Panc1 (cell line): ENCODE results near the gene GSG1L. TPM values are rescaled to one million over a fixed set of nuclear protein-coding genes. Genes with fewer than 3 reads are reported as not detected.
A peak's percentile ranks its signal among the peaks of the same experiment; 100 is the strongest.

Experiments used
- ATAC-seq: fragments of 200-7000 bp; cut with Tn5 transposase; 2 replicates; pipeline ENCODE4 v1.9.1; 2020; ENCODE audit warnings: mild to moderate bottlenecking, moderate library complexity
- BruUV-seq: library from RNA; stranded (reverse); fragments of 400-500 nt; replicated peaks from 2 replicates; lab custom pipeline; 2021; lab: Mats Ljungman, UMichigan
- CTCF ChIA-PET: fragments of 300-600 bp; sonication (Branson Sonifier 250); formaldehyde crosslinking; loops from one replicate; lab custom pipeline; 2022; ENCODE audit warnings: antibody characterized with exemption; lab: Charles Lee
- POLR2A ChIA-PET: fragments of 300-600 bp; sonication (Branson Sonifier 250); formaldehyde crosslinking; loops from one replicate; lab custom pipeline; 2022; ENCODE audit warnings: antibody characterized with exemption; lab: Charles Lee
- DNase-seq: peaks from one replicate; pipeline ENCODE4 v3.0.0-alpha.2; 2010; ENCODE audit warnings: low read depth, low spot score
- H3K27ac ChIP-seq: 2 replicates; pipeline ENCODE4 v1.5.1; 2011; ENCODE audit warnings: mild to moderate bottlenecking, low read length, inconsistent platforms
- H3K27me3 ChIP-seq: fragments of 200-500 bp; sonication (Bioruptor generic); 2 replicates; pipeline ENCODE4 v1.6.0; 2014; ENCODE audit warnings: low read length, inconsistent platforms; ENCODE audit not compliant: control insufficient read depth, insufficient read depth
- H3K36me3 ChIP-seq: fragments of 200-500 bp; sonication (Bioruptor generic); 2 replicates; pipeline ENCODE4 v1.5.1; 2014; ENCODE audit warnings: inconsistent platforms, mild to moderate bottlenecking, low read length, moderate library complexity; ENCODE audit not compliant: control insufficient read depth, insufficient read depth
- H3K4me1 ChIP-seq: 2 replicates; pipeline ENCODE4 v1.5.1; 2011; ENCODE audit warnings: inconsistent platforms, mild to moderate bottlenecking, low read length, moderate library complexity; ENCODE audit not compliant: control insufficient read depth, insufficient read depth
- H3K4me3 ChIP-seq, 2 experiments: 2 replicates each; pipeline ENCODE4 v1.5.1; 2011 to 2012; ENCODE audit warnings: low read depth in 2 of 2, low read length in 2 of 2, mild to moderate bottlenecking in 2 of 2, inconsistent platforms in 1 of 2, moderate library complexity in 1 of 2
- H3K9me3 ChIP-seq: fragments of 200-500 bp; sonication (Bioruptor generic); 2 replicates; pipeline ENCODE4 v1.5.1; 2014; ENCODE audit warnings: low read depth, mild to moderate bottlenecking, inconsistent platforms, low read length, moderate library complexity; ENCODE audit not compliant: control insufficient read depth, insufficient read depth
- CTCF ChIP-seq: fragments of 450-650 bp; IDR thresholded peaks from 2 replicates; pipeline ENCODE4 v1.5.1; 2017; ENCODE audit warnings: mild to moderate bottlenecking
- POLR2AphosphoS5 ChIP-seq: IDR thresholded peaks from 2 replicates; pipeline ENCODE4 v1.6.1; 2012; ENCODE audit warnings: mild to moderate bottlenecking, low read depth, low read length, moderate library complexity
- SIN3A ChIP-seq: IDR thresholded peaks from 2 replicates; pipeline ENCODE4 v1.6.1; 2012; ENCODE audit warnings: low read depth, mild to moderate bottlenecking, low read length, moderate library complexity, borderline replicate concordance; ENCODE audit not compliant: insufficient read depth
- TCF7L2 ChIP-seq: IDR thresholded peaks from 2 replicates; pipeline ENCODE4 v1.6.1; 2011; ENCODE audit warnings: mild to moderate bottlenecking, low read depth, low read length, inconsistent platforms
- in situ Hi-C: cut with HindIII; loops from 2 replicates; pipeline ENCODE4 v1.10.0; 2016; ENCODE audit warnings: low sequenced_read_pairs, low pct_unique_long_range_greater_than_20kb
- intact Hi-C: fragments of 100-400 bp; cut with micrococcal nuclease; formaldehyde crosslinking; loops from one replicate; pipeline ENCODE4 v1.10.0; 2022; ENCODE audit not compliant: unreplicated experiment
- total RNA-seq: library from RNA; stranded (reverse); gene quantifications from one replicate; pipeline ENCODE4 v1.2.1, GENCODE V29; 2021; ENCODE audit not compliant: unreplicated experiment
- TF ChIP-seq, protein P1 (sequence below), 2 experiments: IDR thresholded peaks; 2 replicates each; pipeline ENCODE4 v1.6.1; 2011 to 2012; ENCODE audit warnings: low read depth in 2 of 2, control low read depth in 1 of 2, low read length in 1 of 2, mild to moderate bottlenecking in 1 of 2, moderate library complexity in 1 of 2; ENCODE audit not compliant: insufficient read depth in 1 of 2

Gene GSG1L
- total RNA-seq, 1 experiment from 2014 or later = 0.08 TPM

- Histone ChIP-seq H3K4me3 (no peak overlapping the region), H3K27ac (no peak overlapping the region), H3K4me1 (no peaks in the 10 kb centered on the region), H3K36me3 (no peaks in the 10 kb centered on the region), H3K9me3 (no peaks in the 10 kb centered on the region), H3K27me3 (peaks cover 7% of the 10 kb centered on the region)
- no peak for ATAC-seq
- ChIA-PET POLR2A (no interaction called here), CTCF (interaction anchor here (0.6 kb wide), 1 partner anchor 109 kb away, joined by 3 read pairs; no protein-coding TSS in a partner anchor)
- no peak for DNase-seq
- no peak for TF ChIP-seq CTCF
- TF ChIP-seq, protein P1, sequence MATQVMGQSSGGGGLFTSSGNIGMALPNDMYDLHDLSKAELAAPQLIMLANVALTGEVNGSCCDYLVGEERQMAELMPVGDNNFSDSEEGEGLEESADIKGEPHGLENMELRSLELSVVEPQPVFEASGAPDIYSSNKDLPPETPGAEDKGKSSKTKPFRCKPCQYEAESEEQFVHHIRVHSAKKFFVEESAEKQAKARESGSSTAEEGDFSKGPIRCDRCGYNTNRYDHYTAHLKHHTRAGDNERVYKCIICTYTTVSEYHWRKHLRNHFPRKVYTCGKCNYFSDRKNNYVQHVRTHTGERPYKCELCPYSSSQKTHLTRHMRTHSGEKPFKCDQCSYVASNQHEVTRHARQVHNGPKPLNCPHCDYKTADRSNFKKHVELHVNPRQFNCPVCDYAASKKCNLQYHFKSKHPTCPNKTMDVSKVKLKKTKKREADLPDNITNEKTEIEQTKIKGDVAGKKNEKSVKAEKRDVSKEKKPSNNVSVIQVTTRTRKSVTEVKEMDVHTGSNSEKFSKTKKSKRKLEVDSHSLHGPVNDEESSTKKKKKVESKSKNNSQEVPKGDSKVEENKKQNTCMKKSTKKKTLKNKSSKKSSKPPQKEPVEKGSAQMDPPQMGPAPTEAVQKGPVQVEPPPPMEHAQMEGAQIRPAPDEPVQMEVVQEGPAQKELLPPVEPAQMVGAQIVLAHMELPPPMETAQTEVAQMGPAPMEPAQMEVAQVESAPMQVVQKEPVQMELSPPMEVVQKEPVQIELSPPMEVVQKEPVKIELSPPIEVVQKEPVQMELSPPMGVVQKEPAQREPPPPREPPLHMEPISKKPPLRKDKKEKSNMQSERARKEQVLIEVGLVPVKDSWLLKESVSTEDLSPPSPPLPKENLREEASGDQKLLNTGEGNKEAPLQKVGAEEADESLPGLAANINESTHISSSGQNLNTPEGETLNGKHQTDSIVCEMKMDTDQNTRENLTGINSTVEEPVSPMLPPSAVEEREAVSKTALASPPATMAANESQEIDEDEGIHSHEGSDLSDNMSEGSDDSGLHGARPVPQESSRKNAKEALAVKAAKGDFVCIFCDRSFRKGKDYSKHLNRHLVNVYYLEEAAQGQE (IDR thresholded peaks at IDR 0.05; ENCODE audit: insufficient read depth in 1 of 2, low read depth in 2 of 2, low read length in 1 of 2) = no peak
- TF ChIP-seq SIN3A = no peak
- no peak for TF ChIP-seq TCF7L2
- no peak for TF ChIP-seq POLR2AphosphoS5
- intact Hi-C loops (no loop called here), in situ Hi-C loops (no loop called here)
- no TSS peak for BruUV-seq
Measured at GRCh38 chr16:27840311-27841060, 223.0 kb downstream of the GSG1L start.

DNA sequence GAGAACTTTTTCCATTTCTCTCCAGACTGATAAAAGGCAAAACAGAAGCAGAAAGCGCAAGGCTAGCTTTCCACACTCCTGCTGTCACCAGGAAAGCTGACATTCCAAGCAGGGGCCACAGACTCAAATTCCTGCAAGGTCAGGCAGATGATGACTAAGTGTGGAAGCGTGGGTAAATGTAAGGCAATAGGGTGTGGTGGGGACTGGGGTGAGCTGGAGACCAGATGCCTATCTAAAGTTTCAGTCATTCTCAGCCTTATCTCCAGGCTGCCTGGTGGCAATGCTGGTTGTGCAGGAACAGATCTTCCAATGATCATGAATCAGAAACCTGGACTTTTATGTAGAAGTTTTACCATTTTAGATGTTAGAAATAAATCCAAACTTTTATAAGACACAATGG lies 224.1 kb downstream of the GSG1L start:
- TF ChIP-seq, protein P1 (IDR thresholded peaks at IDR 0.05; ENCODE audit: insufficient read depth in 1 of 2, low read depth in 2 of 2, low read length in 1 of 2) = no peak
- no peak for TF ChIP-seq POLR2AphosphoS5
- no peak for TF ChIP-seq TCF7L2
- no peak overlapping the region for H3K4me3 ChIP-seq
- CTCF ChIA-PET = no interaction called here
- no peaks in the 10 kb centered on the region for H3K4me1 ChIP-seq
- H3K9me3 ChIP-seq = no peaks in the 10 kb centered on the region
- 0 out of 2 replicates have a peak, but pooled peaks have one; percentile 20 for ATAC-seq
- no TSS peak for BruUV-seq
- in situ Hi-C loops (no loop called here), intact Hi-C loops (no loop called here)
- H3K27ac ChIP-seq = no peak overlapping the region
- POLR2A ChIA-PET = no interaction called here
- no peak for DNase-seq
- no peaks in the 10 kb centered on the region for H3K36me3 ChIP-seq
- peaks cover 17% of the 10 kb centered on the region for H3K27me3 ChIP-seq
